Activated T-helper 1 cell treated with anti-CD3 and anti-CD28 coated beads, Interleukin-12 subunit alpha, Interleukin-12 subunit beta, Interleukin-2, Interleukin-4 antibody, amounts not matched to agents 30 ng/mL and 10 ng/mL and 1 ng/mL, durations not matched to agents 14 hours and 24 hours and 36 hours (primary cell): ENCODE data around the gene LOXL1. TPM values are rescaled to one million over a fixed set of nuclear protein-coding genes. Genes with fewer than 3 reads are reported as not detected.
"Not testable (repeated sequence)": the region's sequence is repeated elsewhere in the genome, so short reads cannot be mapped to it uniquely, and the experiment has no call there.

Experiments used
- DNase-seq: peaks from one replicate; pipeline ENCODE4 v3.0.0; 2021; ENCODE audit warnings: low spot score
- H3K27ac Mint-ChIP-seq: one replicate; pipeline ENCODE4 v1.8.0; 2021; ENCODE audit warnings: mild to moderate bottlenecking, mixed read lengths
- H3K27me3 Mint-ChIP-seq: one replicate; pipeline ENCODE4 v1.8.0; 2022; ENCODE audit warnings: mild to moderate bottlenecking, moderate library complexity, mixed read lengths; ENCODE audit not compliant: insufficient read depth
- H3K36me3 Mint-ChIP-seq: one replicate; pipeline ENCODE4 v1.8.0; 2021; ENCODE audit warnings: low read depth, mixed read lengths
- H3K4me1 Mint-ChIP-seq: one replicate; pipeline ENCODE4 v1.8.0; 2021; ENCODE audit warnings: low read depth, mixed read lengths
- H3K4me3 Mint-ChIP-seq: one replicate; pipeline ENCODE4 v1.8.0; 2021; ENCODE audit warnings: mild to moderate bottlenecking, moderate library complexity, mixed read lengths
- H3K9me3 Mint-ChIP-seq: one replicate; pipeline ENCODE4 v1.8.0; 2021; ENCODE audit warnings: mixed read lengths
- intact Hi-C: fragments of 100-400 bp; cut with micrococcal nuclease; formaldehyde crosslinking; loops from one replicate; pipeline ENCODE4 v1.15.1; 2024
- total RNA-seq: library from RNA; stranded (reverse); gene quantifications from 2 replicates; pipeline ENCODE4 v1.2.3, GENCODE V29; 2022

The LOXL1 gene
- total RNA-seq, 1 donor from 2014 or later, result 0.34 TPM

GRCh38 chr15:73959012-73959581 lies 32.8 kb downstream of the LOXL1 start:
- peaks cover 2% of the 10 kb centered on the region for H3K27me3 Mint-ChIP-seq
- H3K4me3 Mint-ChIP-seq, result peak overlapping the region; percentile 36
- peaks cover 37% of the 10 kb centered on the region for H3K4me1 Mint-ChIP-seq
- peak overlapping the region; percentile 40 for H3K27ac Mint-ChIP-seq
- no peaks in the 10 kb centered on the region for H3K9me3 Mint-ChIP-seq
- no peak for DNase-seq
- H3K36me3 Mint-ChIP-seq, result no peaks in the 10 kb centered on the region
- intact Hi-C loops, result loop anchor here (1.0 kb wide), 2 partner anchors 8 to 32 kb away; no protein-coding TSS in a partner anchor

- intact Hi-C loops, result loop anchor here (1.0 kb wide), 2 partner anchors 8 to 32 kb away; no protein-coding TSS in a partner anchor
- Mint-ChIP-seq H3K4me3 (peak overlapping the region; percentile 48), H3K27ac (peak overlapping the region; percentile 38), H3K9me3 (no peaks in the 10 kb centered on the region), H3K4me1 (peaks cover 40% of the 10 kb centered on the region), H3K36me3 (no peaks in the 10 kb centered on the region), H3K27me3 (peaks cover 2% of the 10 kb centered on the region)
- DNase-seq, result no peak
Measured at GRCh38 chr15:73959801-73960200, 33.5 kb downstream of the LOXL1 start.

- peak overlapping the region; percentile 52 for H3K27ac Mint-ChIP-seq
- H3K9me3 Mint-ChIP-seq, intact Hi-C loops: not testable (repeated sequence)
Measured at GRCh38 chr15:73960472-73961070, 34.3 kb downstream of the LOXL1 start.

GRCh38 chr15:73962433-73962832 lies 36.2 kb downstream of the LOXL1 start:
- intact Hi-C loops, result no loop called here
- Mint-ChIP-seq H3K36me3 (no peaks in the 10 kb centered on the region), H3K9me3 (no peaks in the 10 kb centered on the region), H3K27me3 (peaks cover 2% of the 10 kb centered on the region), H3K4me3 (no peak overlapping the region), H3K27ac (no peak overlapping the region), H3K4me1 (peaks cover 52% of the 10 kb centered on the region)
- DNase-seq, result no peak

More at GRCh38 chr15:73960472-73961070, 34.3 kb downstream of the LOXL1 start:
- H3K27me3 Mint-ChIP-seq, H3K4me3 Mint-ChIP-seq, H3K36me3 Mint-ChIP-seq, DNase-seq: not testable (repeated sequence)
- H3K4me1 Mint-ChIP-seq, result peaks cover 48% of the 10 kb centered on the region

DNA sequence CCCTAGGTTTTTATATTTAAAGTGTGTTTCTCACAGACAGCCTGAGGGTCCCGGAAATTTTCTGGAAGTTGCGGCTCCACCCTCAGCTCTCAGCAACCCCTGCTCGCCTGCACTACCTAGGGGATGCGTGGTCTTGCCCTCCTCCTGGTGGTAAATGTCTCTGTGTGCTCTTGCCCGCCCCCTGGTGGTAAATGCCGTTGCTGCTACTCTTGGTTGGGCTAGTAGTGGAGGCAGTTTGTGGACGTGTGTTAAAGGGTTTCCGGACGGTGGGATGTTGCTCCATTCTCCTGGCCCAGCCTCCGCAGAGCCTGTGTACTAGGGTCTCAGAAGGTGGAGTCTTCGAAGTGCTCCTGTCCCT lies 38.5 kb downstream of the LOXL1 start:
- Mint-ChIP-seq H3K27ac (peak overlapping the region; percentile 87), H3K4me1 (peaks cover 37% of the 10 kb centered on the region), H3K9me3 (no peaks in the 10 kb centered on the region), H3K27me3 (no peaks in the 10 kb centered on the region), H3K36me3 (no peaks in the 10 kb centered on the region), H3K4me3 (peak overlapping the region; percentile 73)
- intact Hi-C loops, result loop anchor here (1.0 to 2.0 kb wide), 5 partner anchors 9 to 90 kb away; partner anchors contain the start of gene PML
- peak; percentile 77 for DNase-seq

DNA sequence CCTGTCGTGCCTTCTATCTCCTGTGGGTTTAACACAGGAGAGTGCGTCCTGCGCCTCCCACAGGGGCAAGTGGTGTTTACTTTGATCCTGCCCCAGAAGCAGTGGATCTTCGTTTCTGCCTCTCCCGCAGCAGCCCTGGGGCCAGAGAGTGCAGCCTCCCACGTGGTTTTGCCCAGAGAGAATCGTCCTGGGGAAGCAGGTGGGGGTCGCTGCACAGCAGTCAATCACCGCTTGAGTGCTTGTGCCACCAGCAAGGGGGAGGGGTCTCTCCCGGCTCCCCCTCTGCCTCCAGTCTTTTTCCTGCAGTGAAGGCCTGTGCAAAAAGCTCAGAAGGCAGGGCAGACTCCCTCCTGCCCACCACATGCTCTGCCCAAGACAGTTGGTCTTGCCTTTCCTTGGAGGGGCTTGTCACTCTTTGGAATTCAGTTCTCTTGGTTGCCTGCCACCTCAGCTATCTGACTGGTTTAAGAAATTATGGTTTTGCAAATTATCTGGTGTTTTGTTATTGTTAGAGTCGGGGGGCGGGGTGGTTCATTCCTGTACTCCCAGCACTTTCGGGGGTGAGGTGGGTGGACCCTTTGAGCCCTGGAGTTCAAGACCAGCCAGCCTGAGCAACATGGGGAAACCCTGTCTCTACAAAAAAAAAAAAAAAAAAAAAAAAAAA lies 39.0 kb downstream of the LOXL1 start:
- Mint-ChIP-seq H3K27me3 (no peaks in the 10 kb centered on the region), H3K4me1 (peaks cover 34% of the 10 kb centered on the region), H3K27ac (peak overlapping the region; percentile 87), H3K36me3 (no peaks in the 10 kb centered on the region), H3K4me3 (peak overlapping the region; percentile 73), H3K9me3 (no peaks in the 10 kb centered on the region)
- no peak for DNase-seq
- intact Hi-C loops, result loop anchor here (1.0 to 2.0 kb wide), 2 partner anchors 8 to 30 kb away; partner anchors contain the start of gene PML

GRCh38 chr15:73965758-73966113 lies 39.5 kb downstream of the LOXL1 start:
- peak overlapping the region; percentile 70 for H3K27ac Mint-ChIP-seq
- peak; percentile 27 for DNase-seq
- no peaks in the 10 kb centered on the region for H3K36me3 Mint-ChIP-seq

GRCh38 chr15:73968461-73968860 lies 42.2 kb downstream of the LOXL1 start:
- H3K4me1 Mint-ChIP-seq, result peaks cover 38% of the 10 kb centered on the region
- intact Hi-C loops, result no loop called here
- no peaks in the 10 kb centered on the region for H3K9me3 Mint-ChIP-seq
- no peaks in the 10 kb centered on the region for H3K36me3 Mint-ChIP-seq
- no peak for DNase-seq
- H3K4me3 Mint-ChIP-seq, result no peak overlapping the region
- H3K27me3 Mint-ChIP-seq, result no peaks in the 10 kb centered on the region
- no peak overlapping the region for H3K27ac Mint-ChIP-seq

More at GRCh38 chr15:73965758-73966113, 39.5 kb downstream of the LOXL1 start:
- Mint-ChIP-seq H3K4me1 (peaks cover 30% of the 10 kb centered on the region), H3K9me3 (no peaks in the 10 kb centered on the region), H3K27me3 (no peaks in the 10 kb centered on the region), H3K4me3 (peak overlapping the region; percentile 62)
- intact Hi-C loops, result loop anchor here (1.0 to 2.0 kb wide), 2 partner anchors 8 to 29 kb away; partner anchors contain the start of gene PML

GRCh38 chr15:73969151-73969759 lies 43.0 kb downstream of the LOXL1 start:
- Mint-ChIP-seq H3K4me3 (no peak overlapping the region), H3K27ac (no peak overlapping the region), H3K9me3 (no peaks in the 10 kb centered on the region), H3K4me1 (peaks cover 40% of the 10 kb centered on the region), H3K27me3 (no peaks in the 10 kb centered on the region), H3K36me3 (no peaks in the 10 kb centered on the region)
- intact Hi-C loops, result no loop called here
- DNase-seq, result no peak

DNA sequence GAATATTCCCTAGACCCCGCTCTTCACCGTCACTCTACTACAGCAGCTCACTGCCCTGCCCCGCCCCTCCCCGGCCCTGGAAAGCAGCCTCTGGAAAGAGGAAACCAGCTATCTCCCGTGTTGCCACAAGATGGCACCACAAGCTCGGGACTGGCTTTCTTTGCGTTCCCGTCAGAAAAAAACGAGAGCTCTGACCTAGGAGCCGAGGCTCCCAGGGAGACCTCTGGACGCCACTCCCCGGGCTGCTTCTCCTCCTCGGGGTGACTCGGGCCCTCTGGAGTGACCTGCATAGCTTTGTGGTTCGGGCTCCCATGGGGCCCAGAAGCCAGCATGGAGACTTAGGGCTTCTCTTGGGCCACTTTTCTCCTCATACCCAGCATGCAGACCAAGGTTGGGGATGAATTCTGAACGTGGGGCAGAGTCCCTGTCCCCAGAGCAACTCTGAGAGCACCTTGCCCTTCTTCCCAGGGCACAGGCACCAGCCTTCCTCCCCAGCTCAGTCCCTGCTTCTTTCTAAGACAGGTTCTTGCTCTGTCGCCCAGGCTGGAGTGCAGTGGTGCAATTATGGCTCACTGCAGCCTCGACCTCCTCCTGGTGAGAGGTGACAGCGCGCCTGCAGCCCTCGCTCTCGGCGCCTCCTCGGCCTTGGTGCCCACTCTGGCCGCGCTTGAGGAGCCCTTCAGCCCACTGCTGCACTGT lies 46.9 kb downstream of the LOXL1 start:
- H3K36me3 Mint-ChIP-seq, result peaks cover 2% of the 10 kb centered on the region
- H3K9me3 Mint-ChIP-seq, result no peaks in the 10 kb centered on the region
- H3K27me3 Mint-ChIP-seq, result peaks cover 14% of the 10 kb centered on the region
- peak; percentile 71 for DNase-seq
- intact Hi-C loops, result loop anchor here (1.0 to 2.0 kb wide), 5 partner anchors 8 to 349 kb away; partner anchors contain the start of gene PML
- H3K4me3 Mint-ChIP-seq, result peak overlapping the region; percentile 30
- no peak overlapping the region for H3K27ac Mint-ChIP-seq
- H3K4me1 Mint-ChIP-seq, result peaks cover 38% of the 10 kb centered on the region

DNA sequence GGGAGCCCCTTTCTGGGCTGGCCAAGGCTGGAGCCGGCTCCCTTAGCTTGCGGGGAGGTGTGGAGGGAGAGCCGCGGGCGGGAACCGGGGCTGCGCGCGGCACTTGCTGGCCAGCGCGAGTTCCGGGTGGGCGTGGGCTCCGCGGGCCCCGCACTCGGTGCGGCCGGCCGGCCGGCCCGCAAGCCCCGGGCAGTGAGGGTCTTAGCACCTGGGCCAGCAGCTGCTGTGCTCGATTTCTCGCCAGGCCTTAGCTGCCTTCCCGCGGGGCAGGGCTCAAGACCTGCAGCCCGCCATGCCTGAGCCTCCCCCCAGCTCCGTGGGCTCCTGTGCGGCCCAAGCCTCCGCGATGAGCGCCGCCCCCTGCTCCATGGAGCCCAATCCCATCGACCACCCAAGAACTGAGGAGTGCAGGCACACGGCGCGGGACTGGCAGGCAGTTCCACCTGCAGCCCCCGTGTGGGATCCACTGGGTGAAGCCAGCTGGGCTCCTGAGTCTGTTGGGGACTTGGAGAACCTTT lies 47.5 kb downstream of the LOXL1 start:
- H3K36me3 Mint-ChIP-seq, DNase-seq, H3K9me3 Mint-ChIP-seq, H3K27ac Mint-ChIP-seq, H3K4me3 Mint-ChIP-seq: not testable (repeated sequence)
- intact Hi-C loops, result loop anchor here (1.0 to 2.0 kb wide), 5 partner anchors 8 to 349 kb away; partner anchors contain the start of gene PML
- Mint-ChIP-seq H3K27me3 (peaks cover 14% of the 10 kb centered on the region), H3K4me1 (peaks cover 34% of the 10 kb centered on the region)

DNA sequence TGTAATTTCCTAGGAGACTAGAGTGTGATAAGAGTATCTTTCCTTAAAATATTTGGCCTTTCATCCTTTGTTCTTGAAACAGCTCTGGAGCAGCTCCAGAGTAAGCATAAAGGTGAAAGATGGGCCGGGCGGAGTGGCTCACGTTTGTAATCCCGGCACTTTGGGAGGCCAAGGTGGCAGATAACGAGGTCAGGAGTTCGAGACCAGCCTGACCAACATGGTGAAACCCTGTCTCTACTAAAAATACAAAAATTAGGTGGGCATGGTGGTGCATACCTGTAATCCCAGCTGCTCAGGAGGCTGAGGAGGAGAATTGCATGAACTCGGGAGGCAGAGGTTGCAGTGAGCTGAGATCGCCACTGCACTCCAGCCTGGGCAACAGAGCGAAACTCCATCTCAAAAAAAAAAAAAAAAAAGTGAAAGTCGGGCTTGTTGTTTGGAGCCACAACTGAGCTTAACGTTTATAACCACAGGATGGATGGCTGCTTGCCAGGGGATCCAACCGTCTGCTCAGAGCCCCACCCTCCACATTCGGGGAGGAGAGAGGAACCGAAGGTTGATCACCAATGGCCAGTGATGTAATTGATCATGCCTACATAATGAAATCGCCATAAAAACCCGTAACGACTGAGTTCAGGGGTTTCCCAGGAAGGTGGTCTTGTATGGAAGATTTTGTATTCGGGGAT lies 49.3 kb downstream of the LOXL1 start:
- H3K9me3 Mint-ChIP-seq, H3K36me3 Mint-ChIP-seq, intact Hi-C loops: not testable (repeated sequence)
- Mint-ChIP-seq H3K27me3 (peaks cover 14% of the 10 kb centered on the region), H3K4me1 (peaks cover 43% of the 10 kb centered on the region), H3K4me3 (peak overlapping the region; percentile 25), H3K27ac (peak overlapping the region; percentile 36)
- peak; percentile 40 for DNase-seq
